Measurements from ENCODE around the gene SCARB1. TPM values are rescaled to one million over a fixed set of nuclear protein-coding genes. Genes with fewer than 3 reads are reported as not detected.

SCARB1 gene
- total and polyA plus RNA-seq, 9 of the 15 experiments (the other 6 are each of a cell fraction or from before 2014, with no cell fraction given), result 0.56 to 157 (median 52.8) TPM

GRCh38 chr12:124744659-124745464, 118.8 kb downstream of the SCARB1 start (continued):
- TF ChIP-seq ZBTB33 (CRISPR knock-in tag; IDR thresholded peaks at IDR 0.05), result peak; percentile 85
- TF ChIP-seq IRF9 (tag; IDR thresholded peaks at IDR 0.05), result no peak
- peak; percentile 96 for TF ChIP-seq TOE1 (IDR thresholded peaks at IDR 0.05; ENCODE audit: borderline replicate concordance)
- no peak for TF ChIP-seq TOE1 (CRISPR knock-in tag; IDR thresholded peaks at IDR 0.05; ENCODE audit: borderline replicate concordance, low read depth)
- TF ChIP-seq RBM25 (IDR thresholded peaks at IDR 0.05; ENCODE audit: low read depth, low read length, severe bottlenecking), result peak; percentile 96
- no peak for TF ChIP-seq ZNF354B (CRISPR knock-in tag; IDR thresholded peaks at IDR 0.05)
- no peak for TF ChIP-seq EP400 (IDR thresholded peaks at IDR 0.05)
- TF ChIP-seq XRCC3 (IDR thresholded peaks at IDR 0.05), result no peak
- peak in 1 of 2 experiments; percentile 83; a peak in 2 of 4 replicates for TF ChIP-seq RCOR1 (IDR thresholded peaks at IDR 0.05; ENCODE audit: borderline replicate concordance in 1 of 2, low read depth in 2 of 2, low read length in 2 of 2)
- TF ChIP-seq USF1 (CRISPR knock-in tag; IDR thresholded peaks at IDR 0.05), result peak; percentile 99
- TF ChIP-seq PREB (CRISPR knock-in tag; IDR thresholded peaks at IDR 0.05), result 0 out of 2 replicates have a peak, but pooled peaks have one; percentile 79
- TF ChIP-seq NR0B1 (IDR thresholded peaks at IDR 0.05; ENCODE audit: partially characterized antibody), result no peak
- TF ChIP-seq TCFL5 (CRISPR knock-in tag; conservative IDR thresholded peaks at IDR 0.05), result no peak
- no peak for TF ChIP-seq JUND (IDR thresholded peaks at IDR 0.05; ENCODE audit: borderline replicate concordance, low read depth, low read length)
- TF ChIP-seq JUND (tag; IDR thresholded peaks at IDR 0.05; ENCODE audit: borderline replicate concordance, low read depth, low read length), result 0 out of 3 replicates have a peak, but pooled peaks have one; percentile 13
- TF ChIP-seq ELK3 (CRISPR knock-in tag; IDR thresholded peaks at IDR 0.05), result no peak
- no peak for TF ChIP-seq THRAP3 (IDR thresholded peaks at IDR 0.05; ENCODE audit: borderline replicate concordance)
- TF ChIP-seq TAF7 (tag; IDR thresholded peaks at IDR 0.05), result no peak
- no peak for TF ChIP-seq ETV6 (IDR thresholded peaks at IDR 0.05; ENCODE audit: borderline replicate concordance in 1 of 2, low read depth in 2 of 2, low read length in 1 of 2)
- TF ChIP-seq ETV6 (CRISPR knock-in tag; IDR thresholded peaks at IDR 0.05; ENCODE audit: borderline replicate concordance), result no peak
